CD4-positive, alpha-beta T cell treated with Interleukin-15 for 1 hour (primary cell): ENCODE results near the gene AK8.

Experiments
- DNase-seq: peaks from one replicate; pipeline ENCODE4 v3.0.0-alpha.2; 2020

AK8 gene

DNA sequence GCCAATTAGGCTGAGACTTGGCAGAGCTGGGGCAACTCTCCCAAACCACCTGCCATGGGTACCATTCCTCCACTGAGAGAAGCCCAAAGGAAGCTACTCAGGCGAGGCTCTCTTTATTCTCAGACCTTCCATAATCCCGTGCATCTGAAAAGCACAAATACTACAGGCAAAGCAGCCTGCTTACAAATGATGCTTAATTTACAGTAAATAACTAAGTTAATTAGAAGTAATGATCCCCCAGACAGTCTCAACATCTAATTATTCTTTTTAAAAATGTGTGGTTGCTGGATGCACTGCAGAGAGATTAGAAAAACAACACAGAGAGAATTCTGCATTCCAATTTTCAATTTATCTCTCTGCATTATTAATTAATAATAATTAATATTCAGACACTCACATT is 53.1 kb downstream of the AK8 start:
- DNase-seq: no peak

- DNase-seq: no peak
These were observed 53.9 kb downstream of the AK8 start for GRCh38 chr9:132824151-132824550.

DNA sequence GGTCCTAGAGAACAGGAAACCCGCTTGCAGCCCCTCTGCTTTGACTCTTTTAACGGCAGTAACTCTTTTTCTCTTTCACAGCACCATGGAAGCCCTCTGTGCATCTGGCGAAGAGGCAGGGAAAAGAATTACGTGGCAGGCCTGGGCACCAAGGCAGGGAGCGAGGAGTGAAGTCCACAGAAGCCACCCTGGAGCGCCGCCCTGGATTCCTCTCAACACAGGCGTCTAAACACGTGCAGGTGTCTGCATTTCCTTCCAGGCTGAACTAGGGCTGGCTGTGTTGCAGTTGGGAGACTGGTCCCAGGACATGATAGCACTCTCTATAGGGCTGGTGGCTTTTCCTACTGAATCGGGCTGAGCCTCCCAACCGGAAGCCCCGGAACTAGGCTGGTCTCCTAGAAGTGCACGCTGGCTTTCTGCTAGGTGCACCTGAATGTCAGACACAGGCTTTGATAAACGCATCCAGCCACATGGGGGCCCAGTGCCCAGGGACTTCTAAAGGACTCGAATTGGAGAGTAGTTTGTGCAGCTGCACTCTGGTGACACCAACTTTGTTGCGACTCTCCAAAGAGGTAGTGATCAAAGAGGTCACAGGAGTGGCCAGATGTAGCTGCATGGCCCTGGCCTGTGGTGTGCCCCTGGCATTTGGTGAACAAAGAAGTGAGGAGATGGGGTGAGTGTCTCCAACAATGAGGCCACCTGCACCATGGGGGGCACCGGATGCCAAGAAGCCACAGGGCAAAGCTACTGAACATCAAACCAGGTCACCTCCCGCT is 54.5 kb downstream of the AK8 start:
- DNase-seq: no peak

- DNase-seq: no peak
These were observed 57.7 kb downstream of the AK8 start for GRCh38 chr9:132820169-132820944.

DNA sequence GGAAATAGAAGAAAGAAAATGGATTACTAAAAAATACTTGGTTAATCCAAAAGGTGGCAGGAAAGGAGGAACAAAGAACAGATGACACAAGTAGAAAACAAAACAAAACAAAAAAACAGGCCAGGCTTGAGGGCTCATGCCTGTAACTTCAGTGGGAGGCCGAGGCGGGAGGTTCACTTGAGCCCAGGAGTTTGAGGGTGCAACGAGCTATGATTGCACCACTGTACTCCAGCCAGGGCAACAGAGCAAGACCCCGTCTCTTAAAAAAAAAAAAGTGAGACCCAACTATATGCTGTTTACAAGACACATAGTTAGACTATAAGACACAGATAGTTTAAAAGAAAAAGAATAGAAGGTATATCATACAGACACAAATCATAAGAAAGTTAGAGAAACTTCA is 59.5 kb downstream of the AK8 start:
- DNase-seq: no peak

- DNase-seq: no peak
These were observed 63.1 kb downstream of the AK8 start for GRCh38 chr9:132814937-132815336.

- DNase-seq: no peak
These were observed 64.8 kb downstream of the AK8 start for GRCh38 chr9:132813115-132813771.

DNA sequence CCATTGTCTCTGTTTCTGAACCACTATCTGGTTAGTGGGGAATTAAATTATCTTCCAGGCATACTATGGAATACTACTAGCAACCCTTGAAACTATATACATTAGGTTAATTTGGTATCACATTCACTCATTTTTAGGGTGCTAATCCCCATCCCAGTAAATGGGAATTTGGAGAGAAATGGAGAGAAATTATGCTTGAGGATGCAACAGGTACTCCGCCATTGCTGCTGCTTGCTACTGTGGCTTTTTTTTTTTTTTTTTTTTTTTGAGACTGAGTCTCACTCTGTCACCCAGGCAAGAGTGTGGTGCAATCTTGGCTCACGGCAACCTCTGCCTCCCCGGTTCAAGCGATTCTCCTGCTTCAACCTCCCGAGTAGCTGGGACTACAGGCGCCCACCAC is 66.1 kb downstream of the AK8 start:
- no peak for DNase-seq

DNA sequence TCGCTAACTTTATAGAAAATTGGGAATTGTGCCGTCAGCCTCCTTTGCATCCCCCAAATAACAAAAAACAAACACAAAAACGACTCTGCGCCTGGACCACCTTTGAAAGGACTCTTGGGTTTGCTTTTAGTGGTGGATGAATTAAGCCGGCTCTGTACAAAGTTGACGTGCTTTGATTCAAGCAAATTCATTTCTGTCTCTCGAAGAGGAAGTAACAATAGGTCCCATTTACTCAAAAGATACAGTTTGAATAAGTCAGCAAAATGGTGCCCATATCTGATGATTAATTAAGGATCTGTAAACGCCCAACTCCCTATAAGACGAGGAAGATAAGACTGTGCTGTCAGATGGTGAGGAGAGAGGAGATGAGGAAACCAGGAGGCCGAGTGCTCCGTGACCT is 67.8 kb downstream of the AK8 start:
- no peak for DNase-seq

- DNase-seq: no peak
These were observed 68.3 kb downstream of the AK8 start for GRCh38 chr9:132809677-132810271.

GRCh38 chr9:132808645-132809044 is 69.4 kb downstream of the AK8 start:
- DNase-seq: no peak

DNA sequence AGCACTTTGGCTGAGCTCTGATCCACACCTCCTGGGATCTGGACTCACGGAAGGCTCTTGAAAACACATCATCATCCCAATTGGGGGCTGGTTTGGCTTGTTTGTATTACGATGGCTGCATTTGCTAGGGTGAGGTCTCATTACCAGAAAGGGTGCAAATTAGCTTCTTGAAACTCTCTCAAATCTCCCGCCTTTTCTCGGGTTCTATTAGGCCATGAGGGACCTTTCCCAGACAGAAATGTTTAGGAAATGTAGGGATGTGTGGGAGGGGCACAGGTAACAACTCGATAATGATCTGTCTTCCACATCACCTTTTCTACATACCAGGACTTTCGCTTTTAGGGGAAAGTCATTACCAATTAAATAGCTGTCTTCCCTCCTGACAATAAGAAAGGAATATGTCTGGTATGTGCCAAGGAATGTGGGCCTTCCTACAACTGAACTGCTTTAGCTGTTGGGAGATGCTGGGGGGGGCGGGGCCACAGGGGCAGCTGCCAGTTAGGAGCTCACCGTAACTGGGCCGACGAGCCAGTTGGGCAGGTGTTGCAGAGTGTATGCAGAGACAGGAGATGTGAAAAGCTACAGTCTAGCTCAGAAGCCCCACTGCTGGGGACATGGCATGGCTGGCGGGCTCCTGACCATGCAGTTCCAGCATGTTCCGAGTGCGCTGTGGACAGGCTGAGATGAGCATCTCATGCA is 71.2 kb downstream of the AK8 start:
- no peak for DNase-seq

GRCh38 chr9:132806306-132806705 is 71.8 kb downstream of the AK8 start:
- DNase-seq: no peak

- no peak for DNase-seq
These were observed 73.3 kb downstream of the AK8 start for GRCh38 chr9:132804576-132805295.

- DNase-seq: no peak
These were observed 75.8 kb downstream of the AK8 start for GRCh38 chr9:132802121-132802795.

- DNase-seq: no peak
These were observed 76.4 kb downstream of the AK8 start for GRCh38 chr9:132801659-132802058.

GRCh38 chr9:132800038-132800648 is 77.9 kb downstream of the AK8 start:
- peak; percentile 66 for DNase-seq

DNA sequence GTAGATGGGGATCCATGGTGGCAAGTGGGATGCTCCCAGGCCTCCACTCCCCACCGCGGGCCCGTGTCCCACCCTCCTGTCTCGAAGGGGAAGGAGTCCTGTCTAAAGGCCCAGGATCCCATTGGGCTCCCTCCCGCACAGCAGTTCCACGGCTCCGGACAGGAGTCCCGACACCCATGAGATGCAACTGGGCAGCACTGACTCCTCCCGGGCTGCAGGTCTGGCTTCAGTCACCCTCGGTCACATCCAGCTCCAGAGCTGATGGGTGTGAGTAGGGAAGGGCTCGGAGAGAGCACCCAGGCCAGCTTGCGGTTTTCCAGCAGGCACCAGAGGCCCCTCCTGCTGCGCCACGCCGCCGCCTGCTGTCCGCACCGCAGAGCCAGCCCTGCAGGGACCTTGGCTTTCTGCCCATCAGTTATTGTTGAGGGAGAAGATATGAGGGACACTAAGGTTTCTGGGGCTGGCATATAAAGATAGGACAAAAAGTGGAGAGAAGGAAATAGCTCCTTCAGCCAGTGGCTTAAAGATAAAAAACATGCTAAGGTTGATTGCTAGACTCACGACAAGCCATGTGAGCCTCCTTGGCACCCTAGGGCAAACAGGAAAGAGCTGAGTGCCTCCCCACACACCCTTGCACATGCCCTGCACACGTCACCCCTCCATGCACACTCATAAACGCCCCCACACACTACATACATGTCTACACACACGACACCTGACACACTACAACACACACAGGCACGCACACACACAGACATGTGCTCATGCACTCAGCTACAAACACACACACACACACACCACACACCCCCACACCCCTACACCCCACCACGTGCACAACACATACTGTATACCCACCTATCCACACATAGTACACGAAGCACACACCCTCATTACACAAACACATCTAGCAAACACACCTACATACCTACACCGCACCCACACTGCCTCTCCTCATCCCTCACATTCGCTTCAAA is 79.0 kb downstream of the AK8 start:
- no peak for DNase-seq

DNA sequence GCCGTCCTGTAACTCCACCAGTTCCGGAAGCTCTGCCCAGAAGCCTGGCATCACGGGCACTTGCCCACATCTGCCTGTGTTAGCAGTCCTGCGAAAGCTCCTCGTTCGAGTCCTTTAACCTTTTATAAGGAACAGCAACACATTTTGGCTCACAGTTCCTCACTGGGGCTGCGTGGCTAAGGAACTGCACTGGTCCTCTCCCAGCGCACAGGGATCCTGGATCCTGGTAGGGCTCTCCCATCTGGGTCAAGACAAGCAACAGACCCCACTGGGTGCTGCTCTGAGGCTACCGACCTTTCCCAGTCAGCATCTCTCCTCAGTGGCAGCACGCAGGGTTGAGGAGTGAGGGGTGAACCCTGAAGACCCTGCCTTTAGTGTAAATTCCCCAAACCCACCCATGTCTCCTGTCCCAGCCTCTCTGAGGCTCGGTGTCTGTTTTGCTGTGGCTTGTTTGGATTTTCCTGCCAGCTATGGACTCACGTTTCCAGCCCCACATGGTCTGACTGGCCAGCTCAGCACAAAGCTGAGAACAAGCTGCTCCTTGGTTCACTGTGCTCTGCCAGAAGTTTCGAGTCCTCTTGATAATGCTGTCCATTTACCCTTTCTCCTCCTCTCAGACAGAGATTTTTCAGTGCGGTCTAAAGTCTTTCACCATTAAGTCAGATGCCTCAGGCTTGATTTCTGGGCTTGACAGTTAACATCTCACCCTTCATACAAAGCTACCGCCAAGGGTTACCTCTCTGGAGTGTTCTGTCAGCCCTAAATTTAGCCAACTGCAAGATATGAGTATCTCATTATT is 80.0 kb downstream of the AK8 start:
- DNase-seq: no peak
